HG03521 (cell line): ENCODE results near the gene CSNK1D.

Experiments used
- ATAC-seq: cut with Tn5 transposase; IDR thresholded peaks from one replicate; pipeline ENCODE4 v1.9.1; 2021; ENCODE audit warnings: mild to moderate bottlenecking, moderate library complexity; ENCODE audit not compliant: unreplicated experiment

The CSNK1D gene

GRCh38 chr17:82230609-82231311, 42.7 kb downstream of the CSNK1D start:
- peak; percentile 34 for ATAC-seq

GRCh38 chr17:82229698-82230608, 43.5 kb downstream of the CSNK1D start:
- ATAC-seq, result no peak

GRCh38 chr17:82228842-82229697, 44.4 kb downstream of the CSNK1D start, which contains the start of gene SLC16A3:
SLC16A3 (plus strand) TSS chr17:82229042; CDS start chr17:82236009, 6,967 bp downstream.
- peak; percentile 48 for ATAC-seq

DNA sequence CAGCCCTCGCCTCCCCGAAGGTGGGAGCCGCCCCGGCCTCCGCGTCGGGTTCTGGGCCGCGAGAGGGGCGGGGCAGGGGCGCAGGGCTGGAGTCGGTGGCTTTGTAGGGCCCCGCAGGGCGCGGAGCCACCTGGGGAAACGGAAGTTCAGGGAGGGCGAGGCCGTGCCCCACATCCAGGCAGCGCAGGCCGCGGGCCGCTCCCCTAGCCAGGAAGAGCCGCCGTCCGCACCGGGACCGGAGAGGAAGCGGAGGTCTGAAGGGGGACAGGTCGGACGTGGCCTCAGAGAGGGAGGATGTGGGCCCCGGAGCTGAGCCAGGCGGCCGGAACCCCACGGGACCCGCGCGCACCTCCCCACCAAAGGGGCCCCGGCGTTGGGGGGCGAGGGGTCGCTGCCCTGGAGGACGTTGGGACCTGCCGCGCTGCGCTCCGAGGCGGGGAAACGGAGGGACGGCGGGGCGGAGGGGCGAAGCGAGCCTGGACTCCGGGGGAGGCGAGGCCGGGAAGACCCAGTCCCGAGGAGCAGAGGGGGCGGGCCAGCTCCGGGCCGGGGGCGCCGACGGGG, 45.1 kb downstream of the CSNK1D start:
- ATAC-seq, result peak; percentile 12

GRCh38 chr17:82227629-82228277, 45.7 kb downstream of the CSNK1D start:
- ATAC-seq, result no peak

GRCh38 chr17:82226809-82227628, 46.5 kb downstream of the CSNK1D start:
- ATAC-seq, result no peak

GRCh38 chr17:82226146-82226808, 47.2 kb downstream of the CSNK1D start:
- ATAC-seq, result no peak

GRCh38 chr17:82225368-82226029, 48.0 kb downstream of the CSNK1D start:
- no peak for ATAC-seq

- no peak for ATAC-seq
These were observed 48.8 kb downstream of the CSNK1D start for GRCh38 chr17:82224666-82225065.

GRCh38 chr17:82223517-82223916, 50.0 kb downstream of the CSNK1D start:
- no peak for ATAC-seq

DNA sequence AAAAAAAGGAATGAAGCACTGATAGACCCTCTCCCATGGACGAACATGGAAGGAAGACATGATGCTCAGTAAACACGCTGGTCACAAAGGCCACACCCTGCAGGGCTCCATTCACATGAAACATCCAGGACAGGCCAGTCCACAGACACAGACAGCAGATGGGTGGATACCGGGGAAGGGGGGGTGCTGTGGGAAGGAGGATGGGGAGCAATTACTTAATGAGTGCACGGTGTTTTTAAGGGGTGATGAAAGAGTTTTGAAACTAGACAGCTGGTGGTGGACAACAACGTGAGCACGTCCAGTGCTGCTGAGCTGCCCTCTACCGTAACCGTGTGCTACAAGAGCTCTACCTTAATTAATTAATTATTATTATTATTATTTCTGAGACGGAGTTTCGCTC, 50.7 kb downstream of the CSNK1D start:
- no peak for ATAC-seq

DNA sequence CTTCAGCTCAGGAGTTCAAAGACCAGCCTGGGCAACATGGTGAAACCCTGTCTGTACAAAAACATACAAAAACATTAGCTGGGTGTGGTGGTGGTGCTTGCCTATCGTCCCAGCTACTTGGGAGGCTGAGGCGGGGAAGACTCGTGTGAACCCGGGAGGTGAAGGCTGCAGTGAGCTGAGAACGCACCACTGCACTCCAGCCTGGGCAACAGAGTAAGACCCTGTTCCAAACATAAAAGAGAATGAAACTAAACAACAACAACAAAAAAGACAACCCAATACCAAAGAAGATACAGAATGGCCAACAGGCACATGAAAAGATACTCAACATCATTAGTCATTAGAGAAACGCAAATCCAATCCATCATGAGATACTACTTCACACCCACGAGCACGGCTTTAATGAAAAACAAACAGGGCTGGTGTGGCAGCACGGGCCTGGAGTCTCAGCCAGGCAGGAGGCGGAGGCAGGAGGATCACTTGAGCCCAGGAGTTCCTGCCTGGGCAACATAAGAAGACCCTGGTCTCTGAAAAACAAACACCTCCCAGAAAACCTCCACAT, 52.1 kb downstream of the CSNK1D start:
- no peak for ATAC-seq

- ATAC-seq, result no peak
These were observed 53.5 kb downstream of the CSNK1D start for GRCh38 chr17:82219753-82220709.

DNA sequence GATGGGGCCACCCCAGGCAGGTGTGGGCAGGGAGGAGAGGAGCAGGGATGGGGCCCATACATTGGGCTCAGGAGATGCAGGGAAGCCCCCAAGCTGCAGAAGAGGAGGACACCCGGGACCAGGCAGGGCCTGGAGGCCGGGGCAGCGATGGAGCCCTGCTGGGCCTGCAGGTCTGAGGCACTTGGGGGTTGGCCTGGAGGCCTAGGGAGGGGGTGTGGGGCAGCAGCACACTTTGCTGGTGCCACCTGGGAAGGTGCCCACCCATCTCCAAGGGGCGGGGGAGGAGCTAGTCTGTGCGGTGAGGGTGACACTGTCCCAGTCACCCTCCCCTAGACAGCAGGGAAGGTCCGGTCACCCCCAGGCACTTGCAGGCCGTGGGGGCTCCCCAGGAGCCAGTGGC, 54.4 kb downstream of the CSNK1D start:
- no peak for ATAC-seq

GRCh38 chr17:82218349-82219075, 55.0 kb downstream of the CSNK1D start:
- no peak for ATAC-seq

- ATAC-seq, result no peak
These were observed 55.8 kb downstream of the CSNK1D start for GRCh38 chr17:82217530-82218204.
